ENCODE data around the gene CRYZ.

The CRYZ gene

GRCh38 chr1:74731399-74732052 is 1.3 kb downstream of the CRYZ start:
- no peak for TF ChIP-seq CTCF (IDR thresholded peaks at IDR 0.05; ENCODE audit: low read depth, low read length)
- H3K27me3 ChIP-seq = no peaks in the 10 kb centered on the region
- H3K4me1 ChIP-seq = no peaks in the 10 kb centered on the region
- no peak overlapping the region for H3K4me3 ChIP-seq (ENCODE audit: low read depth, low read length)
- no peak for DNase-seq
- H3K9me3 ChIP-seq = no peaks in the 10 kb centered on the region
- no peaks in the 10 kb centered on the region for H3K36me3 ChIP-seq

GRCh38 chr1:74729741-74730478 is 2.9 kb downstream of the CRYZ start:
- Histone ChIP-seq H3K27me3 (no peaks in the 10 kb centered on the region), H3K9me3 (no peaks in the 10 kb centered on the region), H3K4me3 (ENCODE audit: low read depth, low read length) (no peak overlapping the region), H3K4me1 (no peaks in the 10 kb centered on the region), H3K36me3 (no peaks in the 10 kb centered on the region)
- no peak for TF ChIP-seq CTCF (IDR thresholded peaks at IDR 0.05; ENCODE audit: low read depth, low read length)
- no peak for DNase-seq

GRCh38 chr1:74728736-74729135 is 4.1 kb downstream of the CRYZ start:
- H3K36me3 ChIP-seq = no peaks in the 10 kb centered on the region
- H3K4me1 ChIP-seq = no peaks in the 10 kb centered on the region
- DNase-seq = no peak
- no peak overlapping the region for H3K4me3 ChIP-seq (ENCODE audit: low read depth, low read length)
- no peaks in the 10 kb centered on the region for H3K27me3 ChIP-seq
- H3K9me3 ChIP-seq = no peaks in the 10 kb centered on the region
- TF ChIP-seq CTCF (IDR thresholded peaks at IDR 0.05; ENCODE audit: low read depth, low read length) = no peak

GRCh38 chr1:74726063-74726462 is 6.8 kb downstream of the CRYZ start:
- DNase-seq = no peak
- H3K4me1 ChIP-seq = no peaks in the 10 kb centered on the region
- H3K36me3 ChIP-seq = no peaks in the 10 kb centered on the region
- no peaks in the 10 kb centered on the region for H3K9me3 ChIP-seq
- no peaks in the 10 kb centered on the region for H3K27me3 ChIP-seq
- no peak overlapping the region for H3K4me3 ChIP-seq (ENCODE audit: low read depth, low read length)
- TF ChIP-seq CTCF (IDR thresholded peaks at IDR 0.05; ENCODE audit: low read depth, low read length) = no peak

- no peak for TF ChIP-seq CTCF (IDR thresholded peaks at IDR 0.05; ENCODE audit: low read depth, low read length)
- Histone ChIP-seq H3K4me1 (no peaks in the 10 kb centered on the region), H3K27me3 (no peaks in the 10 kb centered on the region), H3K4me3 (ENCODE audit: low read depth, low read length) (no peak overlapping the region), H3K9me3 (no peaks in the 10 kb centered on the region), H3K36me3 (no peaks in the 10 kb centered on the region)
- DNase-seq = no peak
These were observed 15.2 kb downstream of the CRYZ start for GRCh38 chr1:74717626-74718025.

GRCh38 chr1:74716822-74717221 is 16.0 kb downstream of the CRYZ start:
- DNase-seq = no peak
- Histone ChIP-seq H3K36me3 (no peaks in the 10 kb centered on the region), H3K4me3 (ENCODE audit: low read depth, low read length) (no peak overlapping the region), H3K9me3 (no peaks in the 10 kb centered on the region), H3K4me1 (no peaks in the 10 kb centered on the region), H3K27me3 (no peaks in the 10 kb centered on the region)
- TF ChIP-seq CTCF (IDR thresholded peaks at IDR 0.05; ENCODE audit: low read depth, low read length) = no peak
